GM21515 (cell line): ENCODE data around the gene SIGLEC7.

Experiments
- ATAC-seq: cut with Tn5 transposase; IDR thresholded peaks from one replicate; pipeline ENCODE4 v1.9.1; 2021; ENCODE audit not compliant: unreplicated experiment

The SIGLEC7 gene

GRCh38 chr19:51142119-51142518 lies at the start of gene SIGLEC7:
Gene SIGLEC7 (plus strand): TSS chr19:51142301. CDS start chr19:51142370, 69 bp downstream.
- no peak for ATAC-seq

GRCh38 chr19:51093101-51093500 lies 49.0 kb upstream of the SIGLEC7 start:
- ATAC-seq, result no peak

DNA sequence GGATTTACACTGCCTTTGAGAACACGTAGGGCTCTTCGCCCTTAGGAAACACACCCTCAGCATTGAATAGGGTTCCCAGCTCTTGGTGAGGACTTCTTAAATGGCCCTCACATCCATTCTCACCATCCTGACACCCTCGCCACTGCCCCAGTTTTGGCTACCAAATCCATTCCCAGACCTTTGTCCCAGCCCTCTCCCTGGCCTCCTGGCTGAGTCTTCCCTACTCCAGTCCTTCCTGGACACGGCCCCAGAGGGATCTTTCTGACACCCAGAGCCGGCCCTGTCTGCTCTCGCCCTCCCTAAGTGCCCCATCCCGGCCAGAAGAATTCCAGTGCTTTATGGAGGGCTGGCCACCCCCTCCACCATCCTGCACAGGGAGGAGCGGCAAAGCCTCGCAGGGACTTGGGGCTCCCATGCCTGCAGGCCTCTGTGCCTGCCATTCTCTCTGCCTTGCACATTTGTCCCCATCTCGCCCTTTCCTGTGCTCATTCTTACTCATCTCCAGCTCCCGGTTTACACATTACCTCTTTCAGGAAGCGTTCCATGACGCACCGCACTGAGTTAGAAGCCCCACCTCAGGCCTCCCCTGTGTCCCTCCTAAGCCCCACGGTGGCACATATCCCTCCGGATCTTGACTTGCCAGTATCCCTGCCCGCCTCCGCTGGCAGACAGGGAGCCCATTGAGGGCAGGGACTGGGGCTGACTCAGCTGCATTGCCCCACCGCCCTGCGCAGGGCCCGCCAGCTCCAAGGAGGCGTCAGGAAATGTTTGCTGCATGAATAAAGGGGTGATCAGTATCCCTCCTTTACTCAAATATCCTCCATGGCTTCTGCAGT lies 48.4 kb upstream of the SIGLEC7 start:
- no peak for ATAC-seq

DNA sequence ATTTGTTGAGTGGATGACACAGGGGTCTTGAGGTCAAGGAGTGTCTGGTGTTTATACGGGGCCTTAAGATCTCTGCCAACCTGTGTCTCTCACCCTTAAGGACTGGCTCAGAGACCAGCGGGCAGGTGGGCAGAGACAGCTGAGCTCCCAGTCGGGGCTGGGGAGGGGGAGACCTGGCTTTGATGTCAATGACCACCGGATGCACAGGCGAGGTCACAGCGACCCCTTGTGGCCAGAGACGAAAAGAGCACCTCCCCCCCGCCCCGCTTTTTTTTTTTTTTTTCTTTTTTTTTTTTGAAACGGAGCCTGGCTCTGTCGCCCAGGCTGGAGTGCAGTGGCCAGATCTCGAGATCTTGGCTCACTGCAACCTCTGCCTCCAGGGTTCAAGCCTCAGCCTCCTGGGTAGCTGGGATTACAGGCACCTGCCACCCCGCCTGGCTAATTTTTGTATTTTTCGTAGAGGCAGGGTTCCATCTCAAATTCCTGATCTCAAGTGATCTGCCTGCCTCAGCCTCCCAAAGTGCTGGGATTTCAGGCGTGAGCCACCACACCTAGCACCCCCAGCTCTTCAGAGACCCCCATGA lies 47.3 kb upstream of the SIGLEC7 start:
- ATAC-seq, result no peak

DNA sequence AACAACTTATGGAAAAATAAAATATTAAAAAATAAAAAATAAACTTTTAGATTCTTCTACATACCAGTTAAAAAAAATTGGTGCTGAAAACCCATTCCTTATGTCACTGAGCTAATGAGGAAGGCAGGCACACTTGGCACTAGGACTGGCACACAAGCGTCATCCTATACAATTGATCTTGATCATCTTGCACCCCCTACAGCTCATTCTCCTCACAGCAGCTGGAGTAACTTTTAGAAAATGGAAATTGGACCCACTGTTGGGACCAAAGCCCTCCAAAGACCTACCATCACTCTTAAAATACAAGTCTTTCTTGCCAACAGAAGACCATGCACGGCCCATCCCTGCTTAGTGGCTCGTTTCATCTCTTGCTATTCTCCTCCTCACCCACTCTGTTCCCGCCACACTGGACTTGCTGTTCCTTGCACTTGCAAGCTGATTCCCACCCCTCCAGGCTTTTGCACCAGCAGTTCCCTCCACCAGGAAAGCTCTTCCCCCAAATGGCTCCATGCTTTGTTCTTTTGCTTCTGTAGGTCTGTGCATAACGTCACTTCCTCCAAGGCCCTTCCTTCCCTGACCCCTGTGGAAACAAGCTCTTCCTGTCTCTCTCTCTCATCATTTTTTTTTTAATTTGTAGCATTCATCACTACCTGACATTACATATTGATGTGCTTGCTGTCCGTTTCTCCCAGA lies 45.5 kb upstream of the SIGLEC7 start:
- no peak for ATAC-seq

GRCh38 chr19:51097166-51097738 lies 44.8 kb upstream of the SIGLEC7 start:
- ATAC-seq, result no peak

DNA sequence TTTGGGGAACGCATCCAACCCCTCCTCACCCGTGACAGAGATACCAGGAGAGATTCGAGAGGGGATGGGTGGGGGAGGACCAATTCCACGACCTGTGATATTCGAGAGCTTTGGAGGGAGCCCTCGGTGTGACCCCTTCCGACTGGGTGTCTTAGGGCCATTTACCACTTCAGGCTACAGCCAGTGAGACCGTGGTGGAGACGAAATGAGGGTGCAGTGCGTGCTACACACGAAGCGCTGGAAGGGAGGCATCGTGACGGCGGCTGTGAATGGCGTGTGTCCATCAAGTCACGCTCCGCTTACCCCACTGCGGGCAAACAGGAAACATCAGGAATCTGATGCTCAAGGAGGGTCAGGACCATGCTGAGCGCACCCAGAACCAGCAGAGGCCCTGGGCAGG lies 44.3 kb upstream of the SIGLEC7 start:
- no peak for ATAC-seq

GRCh38 chr19:51098365-51099046 lies 43.6 kb upstream of the SIGLEC7 start:
- no peak for ATAC-seq

GRCh38 chr19:51099047-51099382 lies 43.1 kb upstream of the SIGLEC7 start:
- ATAC-seq, result no peak

- no peak for ATAC-seq
Observed at GRCh38 chr19:51100601-51101000, 41.5 kb upstream of the SIGLEC7 start.

- no peak for ATAC-seq
Observed at GRCh38 chr19:51101171-51101865, 40.8 kb upstream of the SIGLEC7 start.

DNA sequence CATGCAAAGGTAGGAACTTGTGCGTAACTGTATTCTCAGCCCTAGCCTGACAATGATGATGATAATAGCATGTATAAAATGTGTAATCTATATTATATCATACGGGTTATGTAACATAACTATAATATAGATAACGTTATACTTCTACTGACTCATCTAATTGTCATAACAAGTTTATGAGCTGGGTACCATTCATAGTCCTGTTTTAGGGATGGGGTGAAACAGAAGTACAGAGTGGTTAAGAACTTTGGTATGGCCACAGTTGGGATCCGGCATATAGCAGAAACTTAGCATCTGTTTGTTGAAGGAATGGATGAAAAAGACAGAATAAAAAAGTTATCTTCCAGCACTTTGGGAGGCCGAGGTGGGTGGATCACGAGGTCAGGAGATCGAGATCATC lies 39.1 kb upstream of the SIGLEC7 start:
- no peak for ATAC-seq

- ATAC-seq, result no peak
Observed at GRCh38 chr19:51103926-51104341, 38.2 kb upstream of the SIGLEC7 start.

GRCh38 chr19:51107406-51108065 lies 34.6 kb upstream of the SIGLEC7 start:
- no peak for ATAC-seq

- ATAC-seq, result peak; percentile 87
Observed at GRCh38 chr19:51108066-51108804, 33.9 kb upstream of the SIGLEC7 start, which contains the start of gene CTU1. Gene CTU1 (minus strand): TSS chr19:51108409. CDS start chr19:51104569, 3,840 bp downstream.

- peak; percentile 38 for ATAC-seq
Observed at GRCh38 chr19:51108805-51109146, 33.3 kb upstream of the SIGLEC7 start.

DNA sequence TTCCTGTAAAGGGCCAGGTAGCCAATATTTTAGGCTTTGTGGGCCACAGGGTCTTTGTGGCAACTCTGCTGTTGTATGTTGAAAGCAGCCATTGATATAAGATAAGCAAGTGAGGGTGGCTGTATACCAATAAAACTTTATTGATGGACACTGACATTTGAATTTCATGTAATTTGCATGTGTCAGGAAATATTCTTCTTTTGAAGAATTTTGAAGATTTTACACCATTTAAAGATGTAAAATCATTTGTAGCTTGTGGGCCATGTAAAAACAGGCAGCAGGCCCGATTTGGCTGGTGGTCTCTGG lies 31.5 kb upstream of the SIGLEC7 start:
- ATAC-seq, result no peak

GRCh38 chr19:51111606-51112005 lies 30.5 kb upstream of the SIGLEC7 start:
- ATAC-seq, result no peak

GRCh38 chr19:51114087-51114729 lies 27.9 kb upstream of the SIGLEC7 start:
- no peak for ATAC-seq
